ENCODE measurements around the gene ASTE1. TPM values are rescaled to one million over a fixed set of nuclear protein-coding genes. Genes with fewer than 3 reads are reported as not detected.

Gene ASTE1
- total RNA-seq, 6 experiments from 2014 or later: 3.4 to 5.2 (median 4.0) TPM

- TF ChIP-seq CTCF (IDR thresholded peaks at IDR 0.05): no peak
- Mint-ChIP-seq H3K4me1 (ENCODE audit: low read depth) (peaks cover 30% of the 10 kb centered on the region), H3K4me3 (no peak overlapping the region), H3K27ac (no peak overlapping the region), H3K27me3 (ENCODE audit: insufficient read depth) (no peaks in the 10 kb centered on the region), H3K9me3 (no peaks in the 10 kb centered on the region; the same call in 1 of the 2 replicates), H3K36me3 (ENCODE audit: low read depth) (no peaks in the 10 kb centered on the region)
- DNase-seq: no peak
Observed at GRCh38 chr3:131038326-131038725, 11.7 kb upstream of the ASTE1 start.

DNA sequence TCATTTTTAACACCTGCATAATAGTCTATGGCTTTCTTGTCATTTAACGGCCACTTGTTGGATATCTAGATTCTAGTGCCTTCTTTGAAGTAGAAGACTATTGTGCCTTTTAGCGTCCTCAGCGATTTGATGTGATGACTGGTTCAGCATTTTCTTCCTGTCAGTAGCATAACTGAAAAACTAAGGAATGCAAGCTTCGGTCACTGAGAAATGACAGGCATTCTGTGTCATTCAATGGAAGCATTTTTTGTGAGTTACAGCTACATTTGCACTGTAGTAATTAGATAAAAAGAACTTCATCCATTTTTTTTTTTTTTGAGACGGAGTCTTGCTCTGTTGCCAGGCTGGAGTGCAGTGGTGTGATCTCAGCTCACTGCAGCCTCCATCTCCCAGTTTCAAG, 10.4 kb upstream of the ASTE1 start:
- no peak overlapping the region for H3K4me3 Mint-ChIP-seq
- H3K36me3 Mint-ChIP-seq (ENCODE audit: low read depth): no peaks in the 10 kb centered on the region
- H3K9me3 Mint-ChIP-seq: no peaks in the 10 kb centered on the region
- peak overlapping the region; percentile 53; the same call in 1 of the 2 replicates for H3K27ac Mint-ChIP-seq
- TF ChIP-seq CTCF (IDR thresholded peaks at IDR 0.05): no peak
- H3K4me1 Mint-ChIP-seq (ENCODE audit: low read depth): peaks cover 30% of the 10 kb centered on the region
- DNase-seq: peak; percentile 47
- no peaks in the 10 kb centered on the region for H3K27me3 Mint-ChIP-seq (ENCODE audit: insufficient read depth)

- Mint-ChIP-seq H3K4me1 (ENCODE audit: low read depth) (peaks cover 35% of the 10 kb centered on the region), H3K4me3 (no peak overlapping the region), H3K36me3 (ENCODE audit: low read depth) (no peaks in the 10 kb centered on the region), H3K27me3 (ENCODE audit: insufficient read depth) (no peaks in the 10 kb centered on the region), H3K9me3 (no peaks in the 10 kb centered on the region), H3K27ac (peak overlapping the region; percentile 53)
- peak; percentile 61 for DNase-seq
- TF ChIP-seq CTCF (IDR thresholded peaks at IDR 0.05): no peak
Observed at GRCh38 chr3:131036200-131036816, 9.7 kb upstream of the ASTE1 start.

DNA sequence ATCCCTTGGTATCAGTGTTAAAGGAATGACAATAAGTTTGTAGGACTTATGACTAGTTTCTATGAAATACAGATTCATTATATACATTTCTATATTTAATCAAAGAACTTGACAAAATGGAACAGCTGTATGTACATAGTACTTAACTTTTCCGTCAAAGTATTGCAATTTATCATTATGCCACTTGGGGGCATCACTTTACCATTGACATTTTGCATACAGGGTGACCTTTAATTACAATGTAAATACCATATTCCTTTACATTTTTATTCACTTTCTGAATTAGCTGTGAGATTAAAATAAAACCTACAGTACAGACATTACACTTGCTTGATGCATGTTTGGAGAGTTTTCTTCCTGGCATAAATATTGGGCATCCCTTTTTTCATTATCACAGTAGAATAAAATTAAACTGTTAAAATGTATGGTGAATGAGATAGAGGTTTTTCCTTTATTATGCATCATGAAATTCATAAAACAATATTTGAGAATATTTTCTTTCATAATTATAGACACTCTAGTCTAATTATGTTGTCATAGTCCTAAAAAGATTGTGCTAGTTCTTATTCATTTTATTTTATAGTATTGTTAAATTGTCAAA, 7.0 kb upstream of the ASTE1 start:
- DNase-seq: peak; percentile 48
- no peaks in the 10 kb centered on the region for H3K9me3 Mint-ChIP-seq
- peak; percentile 90 for TF ChIP-seq CTCF (IDR thresholded peaks at IDR 0.05)
- H3K36me3 Mint-ChIP-seq (ENCODE audit: low read depth): no peaks in the 10 kb centered on the region
- H3K27ac Mint-ChIP-seq: no peak overlapping the region
- no peak overlapping the region for H3K4me3 Mint-ChIP-seq
- H3K4me1 Mint-ChIP-seq (ENCODE audit: low read depth): peaks cover 37% of the 10 kb centered on the region
- H3K27me3 Mint-ChIP-seq (ENCODE audit: insufficient read depth): no peaks in the 10 kb centered on the region

- Mint-ChIP-seq H3K27me3 (ENCODE audit: insufficient read depth) (no peaks in the 10 kb centered on the region), H3K36me3 (ENCODE audit: low read depth) (no peaks in the 10 kb centered on the region), H3K4me3 (no peak overlapping the region), H3K27ac (no peak overlapping the region; the same call in 1 of the 2 replicates), H3K4me1 (ENCODE audit: low read depth) (peaks cover 37% of the 10 kb centered on the region), H3K9me3 (no peaks in the 10 kb centered on the region)
- DNase-seq: no peak
- TF ChIP-seq CTCF (IDR thresholded peaks at IDR 0.05): no peak
Observed at GRCh38 chr3:131031660-131032059, 5.0 kb upstream of the ASTE1 start.
